Adipose tissue (tissue), 3 donors: Measurements from ENCODE around the gene TMED5. TPM values are rescaled to one million over a fixed set of nuclear protein-coding genes. Genes with fewer than 3 reads are reported as not detected.
"Not testable (repeated sequence)": the region's sequence is repeated elsewhere in the genome, so short reads cannot be mapped to it uniquely, and the experiment has no call there.

Source experiments
- H3K27ac ChIP-seq: one replicate; pipeline ENCODE4 v1.5.1; 2013; ENCODE audit warnings: low read depth, low read length
- WGBS, 3 donors: extraction: QIAGEN DNeasy Blood & Tissue Kit; methylation state at CpG; one replicate each; pipeline ENCODE4 v1.1.7; 2013; 5-methylcytosine and 5-hydroxymethylcytosine counted together
- polyA plus RNA-seq, 3 donors: library from polyadenylated mRNA; stranded (reverse); fragments of 200-250 nt; gene quantifications; one replicate each; pipeline ENCODE4 v1.2.3, GENCODE V29; 2013
- donor health status: healthy with polysubstance abuse.
- donor health status: Bipolar disorder and iron deficiency.
- donor health status: healthy.

The TMED5 gene
- 10 to 100 TPM; 14.7 to 46.4 (median 15.9) TPM for polyA plus RNA-seq

DNA sequence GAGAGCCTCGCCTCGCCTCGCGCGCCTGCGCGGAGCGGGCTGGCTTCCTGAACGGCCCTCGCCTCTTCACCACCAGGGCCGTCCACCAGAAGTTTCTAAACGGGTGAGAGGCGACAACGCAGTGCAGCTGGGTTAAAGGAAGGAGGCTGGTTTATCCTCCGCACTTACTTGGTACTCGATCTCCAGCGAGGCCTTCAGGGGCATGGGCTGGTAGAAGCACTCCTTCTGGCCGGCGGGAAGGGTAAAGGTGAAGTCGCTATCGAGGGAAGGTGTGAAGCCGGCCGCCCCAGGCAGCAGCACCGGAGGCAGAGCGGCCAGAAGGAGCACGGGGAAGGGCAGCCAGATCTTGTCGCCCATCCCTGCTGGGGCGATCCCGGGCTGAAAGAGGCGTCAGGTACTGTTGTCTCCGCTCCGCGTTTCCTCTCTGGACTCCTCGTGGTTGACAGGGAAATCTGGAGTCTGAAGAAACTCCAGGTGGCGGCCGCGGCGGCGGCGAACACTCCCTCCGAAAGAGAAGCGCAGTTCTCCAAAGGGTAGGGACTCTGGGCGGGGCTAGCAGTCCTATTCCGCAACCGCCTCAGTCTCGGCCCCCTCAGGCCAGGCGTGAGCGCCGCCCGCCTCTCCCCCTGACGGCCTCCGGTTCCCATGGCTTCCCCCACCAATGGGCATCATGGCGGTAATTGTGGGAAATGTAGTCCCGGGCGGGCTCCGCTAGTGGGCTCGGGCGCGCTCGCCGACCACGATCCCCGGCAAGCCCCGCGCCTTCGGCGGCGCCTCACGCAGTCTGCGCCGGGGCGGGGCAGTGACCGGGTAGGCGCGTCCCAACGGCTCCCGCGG, at the start of gene TMED5:
TMED5 (minus strand) TSS at position 528 of the 837 bp plus-strand sequence; CDS start at position 357, 171 bp downstream.
- WGBS, 3 donors: 0% methylated on average over 75 to 78 of the region's 78 CpGs
- peak within 1 kb of the TSS; percentile 99 for H3K27ac ChIP-seq

DNA sequence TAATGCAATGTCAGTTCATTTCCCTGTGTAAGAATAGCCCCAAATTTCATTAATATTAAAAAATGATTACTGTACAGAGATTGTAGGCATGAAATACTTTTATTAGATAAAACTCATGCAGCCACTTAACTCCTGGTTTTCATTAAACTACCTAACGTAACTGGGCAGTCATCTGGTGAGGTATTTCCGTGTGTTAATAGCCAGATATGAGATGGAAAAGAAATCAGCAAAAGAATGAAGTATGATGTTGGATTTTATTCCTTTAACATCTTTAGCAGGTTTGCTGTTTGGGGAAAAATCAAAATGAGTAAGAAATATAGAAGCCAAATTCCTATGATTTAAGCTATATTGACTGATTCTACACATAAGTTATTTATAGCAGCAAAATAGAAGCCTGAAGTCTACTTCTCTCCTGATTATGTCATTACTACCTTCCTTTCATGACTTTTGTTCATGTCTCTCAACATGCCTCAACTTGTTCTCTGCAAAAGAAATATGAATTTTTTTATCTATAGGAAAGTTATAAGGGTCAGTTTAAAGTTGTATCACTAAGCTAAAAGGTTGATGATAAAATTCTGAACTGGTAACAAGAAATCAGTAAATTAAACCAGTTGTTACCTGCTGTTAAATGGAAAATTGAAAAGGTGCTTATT, 42.9 kb upstream of the TMED5 start:
- no peak overlapping the region for H3K27ac ChIP-seq
- WGBS, 3 donors: 92 to 94% (median 93%) methylated on average over 2 of the region's 2 CpGs

DNA sequence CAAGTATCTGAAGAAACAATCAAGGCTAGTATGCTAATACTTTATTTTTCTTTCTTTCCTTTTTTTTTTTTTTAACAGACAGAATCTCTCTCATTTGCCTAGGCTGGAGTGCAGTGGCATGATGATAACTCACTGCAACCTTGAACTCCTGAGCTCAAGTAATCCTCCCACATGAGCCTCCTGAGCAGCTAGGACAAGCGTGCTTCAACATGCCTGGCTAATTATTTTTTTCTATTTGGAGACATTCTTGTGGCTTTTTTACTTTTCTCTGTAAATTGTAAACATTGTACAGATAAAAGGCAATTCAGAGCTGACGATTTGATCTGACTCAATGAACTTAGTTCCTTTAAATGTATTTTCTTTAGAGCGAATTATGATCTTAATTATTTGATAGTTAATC, 41.7 kb upstream of the TMED5 start:
- no peak overlapping the region for H3K27ac ChIP-seq
- WGBS, 3 donors: 89 to 94% (median 92%) methylated on average over 3 of the region's 3 CpGs

DNA sequence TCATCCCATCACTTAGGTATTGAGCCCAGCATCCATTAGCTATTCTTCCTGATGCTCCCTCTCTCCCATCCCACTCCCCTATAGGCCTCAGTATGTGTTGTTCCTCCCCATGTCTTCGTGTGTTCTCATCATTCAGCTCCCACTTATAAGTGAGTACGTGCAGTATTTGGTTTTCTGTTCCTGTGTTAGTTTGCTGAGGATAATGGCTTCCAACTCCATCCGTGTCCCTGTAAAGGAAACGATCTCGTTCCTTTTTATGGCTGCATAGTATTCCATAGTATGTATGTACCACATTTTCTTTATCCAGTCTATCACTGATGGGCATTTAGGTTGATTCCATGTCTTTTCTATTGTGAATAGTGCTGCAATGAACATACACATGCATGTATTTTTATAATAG, 40.5 kb upstream of the TMED5 start:
- not testable (repeated sequence) for H3K27ac ChIP-seq
- WGBS, 3 donors: 86 to 99% (median 98%) methylated on average over 5 of the region's 5 CpGs

DNA sequence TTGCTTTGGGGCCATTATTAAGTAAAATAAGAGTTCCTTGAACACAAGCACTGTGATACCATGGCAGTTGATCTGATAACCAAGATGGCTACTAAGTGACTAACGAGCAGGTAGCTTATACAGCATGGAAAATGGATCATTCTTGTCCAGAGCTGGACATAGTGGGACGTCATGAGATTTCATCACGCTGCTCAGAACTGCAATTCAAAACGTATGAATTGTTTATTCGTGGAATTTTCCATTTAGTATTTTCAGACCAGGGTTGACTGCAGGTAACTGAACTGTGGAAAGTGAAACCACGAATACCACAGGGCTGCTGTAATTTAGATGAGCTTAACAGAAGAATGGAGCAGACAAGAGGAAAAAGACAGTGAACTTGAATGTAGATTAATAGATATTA, 39.2 kb upstream of the TMED5 start:
- 69 to 86% (median 70%) methylated on average over 6 of the region's 6 CpGs for WGBS, 3 donors

DNA sequence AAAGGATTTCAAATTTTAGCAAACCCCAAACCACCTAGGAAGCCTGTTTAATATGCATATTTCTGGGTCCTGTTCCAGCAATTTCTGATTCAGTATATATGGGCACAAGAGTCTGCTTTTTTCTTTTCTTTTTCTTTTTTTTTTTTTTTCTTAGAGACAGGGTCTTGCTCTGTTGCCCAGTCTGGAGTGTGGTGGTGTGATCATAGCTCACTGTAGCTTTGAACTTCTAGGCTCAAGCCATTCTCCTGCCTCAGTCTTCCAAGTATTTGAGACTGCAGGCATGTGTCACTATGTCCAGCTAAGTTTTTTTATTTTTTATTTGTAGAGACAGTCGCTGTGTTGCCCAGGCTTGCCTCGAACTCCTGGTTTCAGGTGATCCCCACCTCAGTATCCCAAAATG, 35.1 kb upstream of the TMED5 start:
- WGBS, 3 donors: 92 to 97% (median 96%) methylated on average over 2 of the region's 2 CpGs
- H3K27ac ChIP-seq: no peak overlapping the region

More for the DNA sequence above, 39.2 kb upstream of the TMED5 start:
- H3K27ac ChIP-seq: no peak overlapping the region

DNA sequence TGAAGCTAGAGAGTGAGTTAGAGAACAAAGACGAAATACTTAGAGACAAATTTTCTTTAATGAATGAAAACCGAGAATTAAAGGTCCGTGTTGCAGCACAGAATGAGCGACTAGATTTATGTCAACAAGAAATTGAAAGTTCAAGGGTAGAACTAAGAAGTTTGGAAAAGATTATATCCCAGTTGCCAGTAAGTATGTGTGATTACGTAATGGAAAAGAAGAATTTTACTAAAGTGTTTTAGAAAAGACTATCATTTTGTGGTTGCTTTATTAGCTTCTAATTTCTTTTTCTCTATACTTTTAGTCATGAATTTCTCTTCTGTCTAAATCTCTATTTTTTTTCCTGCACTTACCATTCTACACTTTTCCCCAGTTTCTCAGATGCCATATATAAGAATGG, 27.0 kb upstream of the TMED5 start:
- no peak overlapping the region for H3K27ac ChIP-seq
- WGBS, 3 donors: 84 to 88% (median 86%) methylated on average over 5 of the region's 5 CpGs

DNA sequence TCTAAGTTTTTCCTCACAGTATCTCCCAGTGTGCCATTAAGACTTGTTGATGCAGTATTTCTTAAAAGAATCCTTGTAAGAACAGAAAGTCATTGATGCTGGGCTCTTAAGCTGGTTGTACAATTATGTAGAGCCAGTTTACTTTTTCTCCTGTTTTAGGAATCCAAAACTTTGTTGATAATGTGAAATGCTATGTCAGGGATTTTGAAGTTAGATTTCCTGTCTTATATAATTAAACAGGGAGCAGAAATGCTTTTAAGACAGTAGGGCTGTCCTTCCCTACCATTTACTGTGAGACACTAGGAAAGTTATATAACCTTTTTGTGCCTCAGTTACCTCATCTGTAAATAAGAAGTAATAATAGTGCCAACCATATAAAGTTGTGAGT, 26.3 kb upstream of the TMED5 start:
- no peak overlapping the region for H3K27ac ChIP-seq

DNA sequence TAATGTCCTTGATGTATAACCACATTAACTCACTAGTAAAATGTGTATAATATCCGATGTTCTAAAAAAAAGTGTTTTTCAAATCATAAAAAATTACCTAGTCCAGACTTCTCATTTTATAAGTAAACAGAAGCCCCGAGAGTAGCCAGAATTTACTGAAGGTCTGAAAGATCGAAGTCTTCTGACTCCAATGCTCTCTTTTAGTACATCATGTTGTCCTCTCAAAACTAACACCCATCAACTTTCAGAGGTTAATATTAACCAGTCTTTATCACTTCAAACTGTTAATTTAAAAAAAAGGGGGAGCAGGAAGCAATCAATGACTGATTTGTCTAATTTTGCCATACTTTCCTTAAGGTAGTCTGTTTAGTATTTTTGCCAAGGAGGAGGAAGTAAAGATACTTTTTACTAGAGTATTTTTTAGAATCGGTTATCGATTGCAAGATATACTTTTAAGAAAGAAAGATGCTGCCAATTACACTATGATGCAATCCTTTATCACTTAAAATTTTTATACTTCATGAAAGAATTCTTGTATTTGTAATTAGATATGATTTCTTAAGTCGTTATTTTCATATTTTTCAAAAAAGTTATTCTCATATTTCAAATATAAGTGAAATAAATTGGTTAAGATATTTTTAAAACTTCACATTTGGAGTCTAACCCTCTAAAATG, 25.8 kb upstream of the TMED5 start:
- no peak overlapping the region for H3K27ac ChIP-seq
- 74 to 90% (median 88%) methylated on average over 6 of the region's 6 CpGs for WGBS, 3 donors

DNA sequence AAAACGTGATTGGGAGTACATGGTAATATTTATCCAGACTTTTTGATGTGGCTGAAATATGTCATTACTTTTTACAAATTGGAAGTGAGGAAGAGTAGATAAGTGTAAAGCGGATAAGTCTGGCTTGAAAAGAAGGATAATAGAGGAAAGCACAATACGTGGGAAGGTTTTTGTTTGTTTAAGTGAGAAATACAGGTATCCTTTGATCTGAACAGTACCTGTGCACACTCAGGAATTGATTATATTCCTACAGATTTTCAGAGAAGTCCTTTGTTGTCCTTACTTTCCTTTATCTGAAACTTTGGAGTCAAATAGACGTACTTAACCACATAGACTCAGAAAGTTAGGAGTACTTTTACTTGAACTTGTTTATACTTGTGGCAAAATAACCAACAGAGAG, 20.5 kb upstream of the TMED5 start:
- no peak overlapping the region for H3K27ac ChIP-seq
- 68 to 93% (median 91%) methylated on average over 4 of the region's 4 CpGs for WGBS, 3 donors

DNA sequence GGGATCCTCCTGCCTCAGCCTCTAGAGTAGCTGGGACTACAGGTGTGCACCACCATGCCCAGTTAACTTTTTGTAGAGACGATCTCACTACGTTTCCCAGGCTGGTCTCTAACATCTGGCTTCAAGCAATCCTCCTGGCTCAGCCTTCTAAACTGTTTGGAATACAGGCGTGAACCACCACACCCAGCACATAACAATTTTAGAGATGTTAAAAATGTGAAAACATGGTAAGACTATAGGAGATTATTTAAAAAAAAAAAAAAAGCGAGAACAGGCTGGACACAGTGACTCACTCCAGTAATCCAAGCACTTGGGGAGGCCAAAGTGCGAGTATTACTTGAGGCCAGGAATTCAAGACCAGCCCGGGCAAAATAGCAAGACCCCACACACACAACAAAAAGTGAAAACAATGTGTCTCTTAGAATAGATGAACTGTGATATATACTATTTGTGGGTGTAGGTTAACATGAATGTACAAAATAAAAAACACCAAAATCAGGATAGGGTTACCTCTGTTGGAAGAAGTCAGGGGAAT, 19.9 kb upstream of the TMED5 start:
- WGBS, 3 donors: 93 to 96% (median 95%) methylated on average over 6 of the region's 6 CpGs
- no peak overlapping the region for H3K27ac ChIP-seq

DNA sequence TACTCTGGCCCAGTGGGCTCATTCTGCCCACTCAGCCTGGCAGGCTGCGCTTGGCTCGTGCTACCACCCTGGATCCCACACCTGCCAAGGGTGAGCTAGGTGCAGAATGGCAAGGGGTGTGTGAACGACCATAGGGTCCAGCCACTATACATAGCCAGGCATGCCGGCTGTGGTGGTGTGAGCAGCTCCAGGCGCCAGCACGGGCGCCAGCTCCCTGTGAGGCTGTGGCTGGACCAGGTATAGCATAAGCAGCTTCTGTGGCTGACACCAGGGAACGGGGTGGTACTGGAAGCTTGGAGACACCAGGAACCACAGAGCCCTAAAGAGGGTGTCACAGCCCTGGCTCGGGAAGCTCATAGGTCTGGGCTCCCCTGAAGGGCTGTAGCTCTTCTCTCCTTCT, 18.9 kb upstream of the TMED5 start:
- 96 to 98% (median 97%) methylated on average over 9 of the region's 9 CpGs for WGBS, 3 donors
- no peak overlapping the region for H3K27ac ChIP-seq

DNA sequence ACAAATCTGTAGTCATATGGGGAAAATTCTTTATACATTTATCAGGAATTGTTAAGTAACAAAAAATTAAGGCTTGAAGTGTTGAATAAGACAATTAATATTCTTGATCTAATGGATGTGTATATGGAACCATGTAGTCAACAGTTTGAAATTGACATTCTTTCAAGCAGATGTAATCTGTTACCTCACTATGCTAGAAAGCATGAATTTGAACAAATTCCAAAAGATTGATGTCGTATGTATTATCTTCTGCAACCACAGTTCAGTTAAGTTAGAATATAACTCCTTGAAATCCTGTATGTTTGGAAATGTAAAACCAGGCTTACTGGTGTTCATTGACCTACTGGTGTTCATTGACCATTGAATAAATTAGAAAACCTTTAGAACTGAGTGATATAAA, 16.4 kb upstream of the TMED5 start:
- H3K27ac ChIP-seq: no peak overlapping the region
- WGBS, 3 donors: 76 to 85% (median 80%) methylated on average over 1 of the region's 1 CpG

DNA sequence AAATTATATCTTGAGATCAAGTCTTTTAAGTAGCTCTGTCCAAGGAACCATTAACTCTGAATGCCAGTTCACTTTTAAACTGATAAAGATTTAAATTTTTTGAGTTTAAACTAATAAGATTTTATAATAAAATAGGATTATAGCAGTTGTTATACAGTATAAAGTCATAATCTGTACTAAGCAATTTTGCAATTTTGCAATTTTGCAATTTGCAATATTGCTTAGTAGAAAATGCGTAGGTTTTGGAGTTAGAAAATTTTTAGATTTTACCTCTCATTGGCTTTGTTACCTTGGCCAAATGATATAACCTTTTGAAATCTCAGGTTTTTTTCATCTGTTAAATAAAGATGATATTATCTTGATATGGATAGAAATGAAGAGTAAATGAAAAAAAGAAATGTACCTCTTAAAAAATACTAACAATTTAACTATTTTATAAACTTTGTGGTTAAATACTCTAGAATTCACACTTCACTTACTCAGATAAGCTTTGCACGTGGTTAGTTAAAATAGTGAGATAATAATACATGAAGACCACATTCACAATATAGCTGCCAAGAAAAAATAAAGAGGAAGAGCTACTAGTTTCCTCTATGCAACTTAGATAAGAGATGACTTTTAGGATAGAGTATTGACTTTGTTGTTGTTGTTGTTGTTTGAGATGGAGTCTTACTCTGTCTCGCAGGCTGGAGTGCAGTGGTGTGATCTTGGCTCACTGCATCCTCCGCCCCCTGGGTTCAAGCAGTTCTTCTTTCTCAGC, 14.2 kb upstream of the TMED5 start:
- 81 to 89% (median 82%) methylated on average over 4 of the region's 4 CpGs for WGBS, 3 donors
- no peak overlapping the region for H3K27ac ChIP-seq

DNA sequence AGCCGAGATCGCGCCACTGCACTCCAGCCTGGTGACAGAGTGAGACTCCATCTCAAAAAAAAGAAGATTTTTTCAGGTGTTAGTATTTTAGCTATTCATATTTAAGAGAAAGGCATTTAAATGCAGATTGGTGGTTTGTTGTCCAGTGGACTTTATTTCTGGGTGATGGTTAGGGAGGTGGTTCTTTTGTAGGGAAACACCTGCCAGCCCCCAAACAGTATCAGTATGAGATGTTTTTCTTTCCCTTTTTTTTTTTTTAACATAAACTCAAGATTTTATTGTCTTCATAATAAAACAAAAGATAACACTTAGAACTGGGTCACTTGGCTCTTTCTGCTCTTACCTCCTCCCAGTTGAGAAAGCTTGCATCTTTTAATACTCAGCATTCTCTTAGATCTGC, 10.2 kb upstream of the TMED5 start:
- 98 to 100% (median 99%) methylated on average over 3 of the region's 3 CpGs for WGBS, 3 donors
- no peak overlapping the region for H3K27ac ChIP-seq

DNA sequence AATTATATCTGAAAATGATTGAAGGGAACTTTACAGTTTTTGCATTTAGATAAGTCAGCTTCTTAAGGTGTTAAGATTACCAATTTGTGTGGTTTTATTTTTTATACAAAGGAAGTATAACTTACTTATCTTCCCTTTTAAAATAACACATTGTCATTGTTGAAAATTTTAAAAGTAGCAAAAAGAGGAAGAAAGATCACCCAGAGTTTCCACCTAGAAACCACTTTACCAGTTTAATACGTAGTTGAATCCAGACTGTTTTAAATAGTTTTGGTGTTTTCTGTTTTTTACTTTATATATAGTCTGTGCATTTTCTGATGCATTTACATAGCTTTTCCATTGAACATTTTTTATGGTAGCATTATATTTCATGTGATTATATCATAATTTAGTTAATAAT, 6.5 kb upstream of the TMED5 start:
- H3K27ac ChIP-seq: no peak overlapping the region
- 49 to 95% (median 70%) methylated on average over 1 of the region's 1 CpG for WGBS, 3 donors

DNA sequence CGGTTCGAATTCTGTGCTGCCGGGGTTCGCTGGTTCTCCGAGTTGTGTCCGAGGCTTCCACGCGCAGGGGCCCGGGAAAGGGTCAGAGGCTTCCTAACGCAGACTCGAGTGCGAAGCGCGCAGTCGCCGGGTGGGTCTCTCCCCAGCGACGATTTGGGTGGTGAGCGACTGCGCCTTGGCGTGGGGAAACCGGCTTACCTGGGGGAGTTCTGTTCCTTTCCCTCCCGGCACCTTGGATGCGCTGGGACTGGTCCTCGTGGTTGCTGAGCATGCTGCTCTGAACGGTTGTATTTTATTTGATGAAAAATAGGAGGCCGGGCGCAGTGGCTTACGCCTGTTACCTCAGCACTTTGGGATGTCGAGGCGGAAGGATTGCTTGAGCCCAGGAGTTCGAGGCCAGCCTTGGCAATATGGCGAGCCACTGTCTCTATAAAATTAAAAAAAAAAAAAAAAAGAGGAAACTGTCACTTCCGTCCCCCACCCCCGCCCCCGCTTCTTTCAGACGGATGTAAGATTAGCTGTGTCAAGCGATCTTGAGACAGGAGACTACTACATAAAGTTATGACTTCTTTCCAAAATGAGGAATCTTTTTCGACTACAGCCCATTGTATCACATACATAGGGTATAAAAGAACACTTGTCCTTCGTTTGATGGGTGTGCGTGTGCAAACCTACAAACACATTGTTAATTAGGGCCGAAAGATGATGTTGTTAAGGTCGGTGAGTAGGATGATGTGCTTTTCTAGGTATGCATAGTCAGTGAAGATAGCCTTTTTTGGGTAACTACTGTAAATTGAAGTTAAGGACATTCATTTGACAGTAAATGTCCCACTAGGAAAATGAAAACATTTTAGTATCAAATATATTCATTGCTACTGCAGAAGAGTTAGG, 755 bp upstream of the TMED5 start, which contains the start of gene CCDC18:
CCDC18 (plus strand) TSS at position 2 of the 891 bp plus-strand sequence. CDS start 2,638 bp downstream, outside the sequence.
- peak within 1 kb of the TSS; percentile 99 for H3K27ac ChIP-seq
- 1 to 3% (median 1%) methylated on average over 43 of the region's 43 CpGs for WGBS, 3 donors
